GM18526 (cell line): ENCODE measurements around the gene MTA3.

Experiments
- POLR2A ChIP-seq: IDR thresholded peaks from 3 replicates; pipeline ENCODE4 v1.6.1; 2011; ENCODE audit not compliant: insufficient read length; ENCODE audit errors: extremely low read depth

The MTA3 gene

GRCh38 chr2:42590176-42590575 lies 21.7 kb downstream of the MTA3 start:
- TF ChIP-seq POLR2A: no peak

- TF ChIP-seq POLR2A: no peak
Measured at GRCh38 chr2:42593282-42593681, 24.9 kb downstream of the MTA3 start.

GRCh38 chr2:42598656-42599055 lies 30.2 kb downstream of the MTA3 start:
- TF ChIP-seq POLR2A: no peak

- TF ChIP-seq POLR2A: no peak
Measured at GRCh38 chr2:42601076-42601475, 32.6 kb downstream of the MTA3 start.

GRCh38 chr2:42602218-42602875 lies 33.9 kb downstream of the MTA3 start:
- no peak for TF ChIP-seq POLR2A

- no peak for TF ChIP-seq POLR2A
Measured at GRCh38 chr2:42602876-42603219, 34.4 kb downstream of the MTA3 start.

- no peak for TF ChIP-seq POLR2A
Measured at GRCh38 chr2:42607101-42607637, 38.7 kb downstream of the MTA3 start.

- TF ChIP-seq POLR2A: no peak
Measured at GRCh38 chr2:42613281-42614064, 45.0 kb downstream of the MTA3 start.

GRCh38 chr2:42614838-42615237 lies 46.4 kb downstream of the MTA3 start:
- no peak for TF ChIP-seq POLR2A

GRCh38 chr2:42618116-42618515 lies 49.7 kb downstream of the MTA3 start:
- TF ChIP-seq POLR2A: no peak

- no peak for TF ChIP-seq POLR2A
Measured at GRCh38 chr2:42618972-42619371, 50.5 kb downstream of the MTA3 start.

- no peak for TF ChIP-seq POLR2A
Measured at GRCh38 chr2:42622943-42623676, 54.7 kb downstream of the MTA3 start.

GRCh38 chr2:42624047-42624446 lies 55.6 kb downstream of the MTA3 start:
- no peak for TF ChIP-seq POLR2A

GRCh38 chr2:42636934-42637333 lies 68.5 kb downstream of the MTA3 start:
- no peak for TF ChIP-seq POLR2A

- no peak for TF ChIP-seq POLR2A
Measured at GRCh38 chr2:42638080-42638784, 69.8 kb downstream of the MTA3 start.
